HepG2 (cell line): ENCODE measurements around the gene MATK. TPM values are rescaled to one million over a fixed set of nuclear protein-coding genes. Genes with fewer than 3 reads are reported as not detected.

Experiments
- AHR ChIP-seq: IDR thresholded peaks from 2 replicates; pipeline ENCODE4 v1.6.1; 2018; ENCODE audit warnings: missing genetic modification reagents, missing compliant biosample characterization
- BRD4 ChIP-seq: sonication (generic); formaldehyde crosslinking; IDR thresholded peaks from 2 replicates; pipeline ENCODE4 v1.4.0; 2020; ENCODE audit warnings: missing genetic modification reagents
- GPN1 ChIP-seq: sonication (generic); formaldehyde crosslinking; IDR thresholded peaks from 2 replicates; pipeline ENCODE4 v1.5.1; 2020; ENCODE audit warnings: missing genetic modification reagents, borderline replicate concordance
- MED13 ChIP-seq: sonication (generic); formaldehyde crosslinking; IDR thresholded peaks from 2 replicates; pipeline ENCODE4 v1.5.0; 2020; ENCODE audit warnings: missing genetic modification reagents
- MEF2D ChIP-seq: sonication (generic); formaldehyde crosslinking; IDR thresholded peaks from 2 replicates; pipeline ENCODE4 v1.5.1; 2020; ENCODE audit warnings: mild to moderate bottlenecking, missing genetic modification reagents
- SMAD1 ChIP-seq: sonication (generic); formaldehyde crosslinking; IDR thresholded peaks from 2 replicates; pipeline ENCODE4 v1.4.0; 2020; ENCODE audit warnings: missing genetic modification reagents, low read depth, mild to moderate bottlenecking, borderline replicate concordance
- ZNF180 ChIP-seq: sonication (generic); formaldehyde crosslinking; IDR thresholded peaks from 2 replicates; pipeline ENCODE4 v1.4.0; 2020; ENCODE audit warnings: low read depth, missing genetic modification reagents, borderline replicate concordance
- ZNF24 ChIP-seq: fragments of 450-650 bp; IDR thresholded peaks from 2 replicates; pipeline ENCODE4 v1.6.1; 2017; ENCODE audit warnings: antibody characterized with exemption, mild to moderate bottlenecking
- ZNF629 ChIP-seq: sonication (generic); formaldehyde crosslinking; conservative IDR thresholded peaks from 2 replicates; pipeline ENCODE4 v1.5.0; 2020; ENCODE audit warnings: missing genetic modification reagents
- ZNF670 ChIP-seq: sonication (generic); formaldehyde crosslinking; IDR thresholded peaks from 2 replicates; pipeline ENCODE4 v1.8.0; 2022; ENCODE audit warnings: mild to moderate bottlenecking, missing genetic modification reagents, borderline replicate concordance
- ZNF776 ChIP-seq: sonication (generic); formaldehyde crosslinking; IDR thresholded peaks from 2 replicates; pipeline ENCODE4 v1.4.0; 2020; ENCODE audit warnings: mild to moderate bottlenecking, missing genetic modification reagents
- polyA plus RNA-seq, 8 experiments: library from polyadenylated mRNA; depleted of rRNA in 3 of 8; stranded (reverse) in 7 of 8; unstranded in 1 of 8; fragments of >200 nt; fragmentation: Illumina TruSeq in 4 of 8; extraction: Trizol in 4 of 8; gene quantifications; 2 replicates each; pipeline versions ENCODE4 v1.2.1 to v1.2.3, GENCODE V29; 2011 to 2016; ENCODE audit warnings: low read depth in 4 of 8, missing spikeins in 1 of 8, mixed read lengths in 1 of 8; ENCODE audit not compliant: insufficient read depth in 1 of 8
- total RNA-seq, 5 experiments: library from RNA; depleted of rRNA; stranded (reverse); fragments of >200 nt; fragmentation: Illumina TruSeq; extraction: Trizol; gene quantifications; 2 replicates each; pipeline ENCODE4 v1.2.3, GENCODE V29; 2016; ENCODE audit warnings: low read depth in 1 of 5
- TF ChIP-seq, protein P1 (sequence below): sonication (generic); formaldehyde crosslinking; IDR thresholded peaks from 2 replicates; pipeline ENCODE4 v1.5.0; 2020; ENCODE audit warnings: missing genetic modification reagents

The MATK gene
- total and polyA plus RNA-seq, 2 of the 13 experiments (the other 11 are each of a cell fraction or from before 2014, with no cell fraction given): 0.09 TPM; not detected in 1

DNA sequence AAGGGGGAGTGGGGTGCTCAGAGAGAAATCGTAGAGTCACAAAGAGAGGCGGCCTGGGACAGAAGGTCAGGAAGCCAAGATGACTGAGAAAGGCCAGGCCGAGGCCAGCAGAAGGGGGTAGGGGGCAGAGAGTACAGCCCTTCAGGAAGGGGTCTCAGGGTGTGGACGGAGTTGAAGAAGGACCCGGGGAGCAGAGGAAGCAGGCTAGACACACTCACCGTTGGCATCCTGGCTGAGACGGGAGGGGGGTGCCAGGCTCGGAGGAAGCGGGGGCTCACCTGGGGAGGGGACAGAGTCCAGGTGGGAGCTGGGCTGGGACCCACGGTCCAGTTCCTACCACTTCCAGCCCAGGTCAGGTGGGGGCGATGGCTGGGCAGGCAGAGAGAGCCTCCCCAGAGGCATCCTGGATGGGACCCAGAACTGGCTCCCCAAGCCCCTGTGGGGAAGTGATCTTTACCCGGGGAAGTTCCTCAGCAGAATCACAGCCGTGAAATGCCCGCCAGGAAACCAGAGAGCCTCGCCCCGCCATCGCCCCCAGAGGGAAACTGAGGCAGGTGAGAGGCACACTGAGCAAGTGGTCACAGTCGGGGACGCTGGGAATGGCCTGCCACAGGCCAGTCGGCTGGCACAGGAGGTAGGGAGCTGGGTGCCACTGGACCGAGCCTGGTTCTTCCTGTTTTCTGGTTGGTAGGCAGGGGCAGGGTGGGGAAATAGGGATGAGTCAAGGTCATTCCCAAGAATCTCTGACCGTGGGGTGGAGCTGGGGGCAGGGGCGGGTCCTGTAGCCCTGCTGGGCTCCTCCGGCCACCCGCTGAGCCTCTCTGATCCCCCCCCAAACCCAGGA lies 1.4 kb downstream of the MATK start (continued):
- TF ChIP-seq ZNF670 (CRISPR knock-in tag): no peak
- no peak for TF ChIP-seq GPN1 (CRISPR knock-in tag)
- TF ChIP-seq AHR (CRISPR knock-in tag): no peak
- TF ChIP-seq, protein P1, sequence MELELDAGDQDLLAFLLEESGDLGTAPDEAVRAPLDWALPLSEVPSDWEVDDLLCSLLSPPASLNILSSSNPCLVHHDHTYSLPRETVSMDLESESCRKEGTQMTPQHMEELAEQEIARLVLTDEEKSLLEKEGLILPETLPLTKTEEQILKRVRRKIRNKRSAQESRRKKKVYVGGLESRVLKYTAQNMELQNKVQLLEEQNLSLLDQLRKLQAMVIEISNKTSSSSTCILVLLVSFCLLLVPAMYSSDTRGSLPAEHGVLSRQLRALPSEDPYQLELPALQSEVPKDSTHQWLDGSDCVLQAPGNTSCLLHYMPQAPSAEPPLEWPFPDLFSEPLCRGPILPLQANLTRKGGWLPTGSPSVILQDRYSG: no peak
- TF ChIP-seq MED13 (CRISPR knock-in tag): no peak
- TF ChIP-seq ZNF180: no peak
- no peak for TF ChIP-seq ZNF776
- TF ChIP-seq SMAD1 (CRISPR knock-in tag): no peak
- no peak for TF ChIP-seq MEF2D (CRISPR knock-in tag)
- TF ChIP-seq BRD4: no peak
- no peak for TF ChIP-seq ZNF24
- no peak for TF ChIP-seq ZNF629
